Fibroblast of lung (primary cell): ENCODE results near the gene MGLL. TPM values are rescaled to one million over a fixed set of nuclear protein-coding genes. Genes with fewer than 3 reads are reported as not detected.

Source experiments
- DNase-seq, 2 donors: peaks; one replicate each; pipeline versions ENCODE4 v3.0.0 to v3.0.0-alpha.2; 2010; ENCODE audit warnings: low read depth in 2 of 2
- H2AFZ ChIP-seq: 2 replicates; pipeline ENCODE4 v1.5.1; 2012; ENCODE audit warnings: low read length, control low read depth, inconsistent platforms
- H3K27ac ChIP-seq: 2 replicates; pipeline ENCODE4 v1.5.1; 2011; ENCODE audit warnings: low read length, control low read depth; ENCODE audit not compliant: insufficient read depth
- H3K27me3 ChIP-seq: 2 replicates; pipeline ENCODE4 v1.5.1; 2011; ENCODE audit warnings: mild to moderate bottlenecking, low read length; ENCODE audit not compliant: control insufficient read depth, insufficient read depth
- H3K36me3 ChIP-seq: 2 replicates; pipeline ENCODE4 v1.5.1; 2011; ENCODE audit warnings: low read length; ENCODE audit not compliant: control insufficient read depth, insufficient read depth
- H3K4me1 ChIP-seq: 2 replicates; pipeline ENCODE4 v1.5.1; 2011; ENCODE audit warnings: low read length; ENCODE audit not compliant: control insufficient read depth, insufficient read depth; ENCODE audit errors: extremely low read depth
- H3K4me2 ChIP-seq: 2 replicates; pipeline ENCODE4 v1.5.1; 2011; ENCODE audit warnings: low read length, control low read depth; ENCODE audit not compliant: insufficient read depth; ENCODE audit errors: extremely low read depth
- H3K4me3 ChIP-seq, 4 experiments: fragments of 200-600 bp in 1 of 4; sonication (generic) in 1 of 4; replicated peaks in 1 of 4; 2 replicates each; pipeline ENCODE4 v1.5.1; 2011 to 2016; ENCODE audit warnings: low read length in 4 of 4, low read depth in 3 of 4, mild to moderate bottlenecking in 3 of 4, control low read depth in 2 of 4, inconsistent platforms in 1 of 4, mixed read lengths in 1 of 4; ENCODE audit not compliant: insufficient read depth in 1 of 4; ENCODE audit errors: control extremely low read depth in 1 of 4
- H3K79me2 ChIP-seq: 2 replicates; pipeline ENCODE4 v1.5.1; 2012; ENCODE audit warnings: mild to moderate bottlenecking, low read length, inconsistent platforms; ENCODE audit not compliant: control insufficient read depth, insufficient read depth
- H3K9ac ChIP-seq: 2 replicates; pipeline ENCODE4 v1.5.1; 2011; ENCODE audit warnings: mild to moderate bottlenecking, low read length, control low read depth; ENCODE audit not compliant: insufficient read depth
- H3K9me3 ChIP-seq: 2 replicates; pipeline ENCODE4 v1.5.1; 2012; ENCODE audit warnings: low read depth, low read length; ENCODE audit not compliant: control insufficient read depth, insufficient read depth
- H4K20me1 ChIP-seq: 2 replicates; pipeline ENCODE4 v1.5.1; 2011; ENCODE audit warnings: low read length; ENCODE audit not compliant: control insufficient read depth, insufficient read depth; ENCODE audit errors: extremely low read depth
- EZH2 ChIP-seq: IDR thresholded peaks from 2 replicates; pipeline ENCODE4 v1.5.1; 2012; ENCODE audit warnings: low read length, control low read depth, mild to moderate bottlenecking; ENCODE audit errors: missing control alignments
- polyA minus RNA-seq: library from RNA; depleted of rRNA, polyadenylated mRNA; stranded (reverse); fragments of >200 nt; gene quantifications from 2 replicates; pipeline ENCODE4 v1.2.3, GENCODE V29; 2011; ENCODE audit warnings: low replicate concordance
- polyA plus RNA-seq, 2 donors: library from polyadenylated mRNA; depleted of rRNA in 1 of 2; stranded (reverse) in 1 of 2; unstranded in 1 of 2; fragments of >200 nt; gene quantifications; 2 replicates each; pipeline ENCODE4 v1.2.1, GENCODE V29; 2011 to 2012; ENCODE audit warnings: missing spikeins in 1 of 2
- total RNA-seq: library from RNA; depleted of rRNA; stranded (reverse); fragments of >200 nt; gene quantifications from 2 replicates; pipeline ENCODE4 v1.2.1, GENCODE V29; 2014
- TF ChIP-seq, protein P1 (sequence below), 2 donors: IDR thresholded peaks in 1 of 2; conservative IDR thresholded peaks in 1 of 2; 1 replicate in 1 of 2; 2 replicates in 1 of 2; pipeline ENCODE4 v1.5.1; 2011 to 2012; ENCODE audit warnings: low read length in 2 of 2, control low read depth in 1 of 2, inconsistent platforms in 1 of 2, low read depth in 1 of 2, mild to moderate bottlenecking in 1 of 2

MGLL gene
- total RNA-seq (15.2 and 60.1 TPM in 2 replicates), polyA plus RNA-seq (69.8 and 122 TPM in 2 replicates), polyA minus RNA-seq (75.2 and 302 TPM in 2 replicates)
- polyA plus RNA-seq (2012), result 101 and 175 TPM in 2 replicates

GRCh38 chr3:127822041-127822681 lies at the start of gene MGLL:
Gene MGLL, minus strand, starts transcription at chr3:127822515. Its CDS starts 197 bp downstream, at chr3:127822318.
- peaks cover 15% of the 10 kb centered on the region for H3K4me1 ChIP-seq
- no peaks in the 10 kb centered on the region for H3K36me3 ChIP-seq
- peak within 1 kb of the TSS; percentile 74 for H2AFZ ChIP-seq
- H3K4me2 ChIP-seq, result peak within 1 kb of the TSS; percentile 92
- TF ChIP-seq EZH2, result no peak
- TF ChIP-seq, protein P1, sequence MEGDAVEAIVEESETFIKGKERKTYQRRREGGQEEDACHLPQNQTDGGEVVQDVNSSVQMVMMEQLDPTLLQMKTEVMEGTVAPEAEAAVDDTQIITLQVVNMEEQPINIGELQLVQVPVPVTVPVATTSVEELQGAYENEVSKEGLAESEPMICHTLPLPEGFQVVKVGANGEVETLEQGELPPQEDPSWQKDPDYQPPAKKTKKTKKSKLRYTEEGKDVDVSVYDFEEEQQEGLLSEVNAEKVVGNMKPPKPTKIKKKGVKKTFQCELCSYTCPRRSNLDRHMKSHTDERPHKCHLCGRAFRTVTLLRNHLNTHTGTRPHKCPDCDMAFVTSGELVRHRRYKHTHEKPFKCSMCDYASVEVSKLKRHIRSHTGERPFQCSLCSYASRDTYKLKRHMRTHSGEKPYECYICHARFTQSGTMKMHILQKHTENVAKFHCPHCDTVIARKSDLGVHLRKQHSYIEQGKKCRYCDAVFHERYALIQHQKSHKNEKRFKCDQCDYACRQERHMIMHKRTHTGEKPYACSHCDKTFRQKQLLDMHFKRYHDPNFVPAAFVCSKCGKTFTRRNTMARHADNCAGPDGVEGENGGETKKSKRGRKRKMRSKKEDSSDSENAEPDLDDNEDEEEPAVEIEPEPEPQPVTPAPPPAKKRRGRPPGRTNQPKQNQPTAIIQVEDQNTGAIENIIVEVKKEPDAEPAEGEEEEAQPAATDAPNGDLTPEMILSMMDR (conservative IDR thresholded peaks at IDR 0.05 in 1 of 2, IDR thresholded peaks at IDR 0.05 in 1 of 2; ENCODE audit: low read depth in 1 of 2, low read length in 2 of 2), result no peak
- peaks cover 23% of the 10 kb centered on the region for H3K79me2 ChIP-seq
- peak within 1 kb of the TSS; percentile 82 for H3K9ac ChIP-seq
- H3K27me3 ChIP-seq, result no peaks in the 10 kb centered on the region
- peak within 1 kb of the TSS; percentile 80 for H3K27ac ChIP-seq
- no peaks in the 10 kb centered on the region for H3K9me3 ChIP-seq
- DNase-seq, result peak; percentile 44 to 49
- H3K4me3 ChIP-seq, result peak within 1 kb of the TSS; percentile 64 to 77 (median 72)
- H4K20me1 ChIP-seq, result no peaks in the 10 kb centered on the region

GRCh38 chr3:127870156-127870555 lies 47.8 kb upstream of the MGLL start:
- Histone ChIP-seq H4K20me1 (no peaks in the 10 kb centered on the region), H2AFZ (no peak overlapping the region), H3K79me2 (no peaks in the 10 kb centered on the region), H3K4me1 (no peaks in the 10 kb centered on the region), H3K9me3 (no peaks in the 10 kb centered on the region), H3K27ac (no peak overlapping the region), H3K9ac (no peak overlapping the region), H3K36me3 (no peaks in the 10 kb centered on the region), H3K4me2 (no peak overlapping the region), H3K4me3 (no peak overlapping the region), H3K27me3 (peaks cover 2% of the 10 kb centered on the region)
- no peak for DNase-seq
- TF ChIP-seq, protein P1 (conservative IDR thresholded peaks at IDR 0.05 in 1 of 2, IDR thresholded peaks at IDR 0.05 in 1 of 2; ENCODE audit: low read depth in 1 of 2, low read length in 2 of 2), result no peak
- no peak for TF ChIP-seq EZH2

GRCh38 chr3:127867986-127868385 lies 45.7 kb upstream of the MGLL start:
- no peak overlapping the region for H3K4me3 ChIP-seq
- H3K9me3 ChIP-seq, result no peaks in the 10 kb centered on the region
- H3K79me2 ChIP-seq, result no peaks in the 10 kb centered on the region
- no peaks in the 10 kb centered on the region for H3K4me1 ChIP-seq
- DNase-seq, result peak in 1 of 2 donors; percentile 53
- no peaks in the 10 kb centered on the region for H3K36me3 ChIP-seq
- no peak overlapping the region for H3K27ac ChIP-seq
- H4K20me1 ChIP-seq, result no peaks in the 10 kb centered on the region
- no peak overlapping the region for H3K4me2 ChIP-seq
- no peak for TF ChIP-seq EZH2
- TF ChIP-seq, protein P1 (conservative IDR thresholded peaks at IDR 0.05 in 1 of 2, IDR thresholded peaks at IDR 0.05 in 1 of 2; ENCODE audit: low read depth in 1 of 2, low read length in 2 of 2), result no peak
- H2AFZ ChIP-seq, result no peak overlapping the region
- no peak overlapping the region for H3K9ac ChIP-seq
- H3K27me3 ChIP-seq, result peaks cover 2% of the 10 kb centered on the region
